ENCODE data around the gene ZNF326.

ZNF326 gene

DNA sequence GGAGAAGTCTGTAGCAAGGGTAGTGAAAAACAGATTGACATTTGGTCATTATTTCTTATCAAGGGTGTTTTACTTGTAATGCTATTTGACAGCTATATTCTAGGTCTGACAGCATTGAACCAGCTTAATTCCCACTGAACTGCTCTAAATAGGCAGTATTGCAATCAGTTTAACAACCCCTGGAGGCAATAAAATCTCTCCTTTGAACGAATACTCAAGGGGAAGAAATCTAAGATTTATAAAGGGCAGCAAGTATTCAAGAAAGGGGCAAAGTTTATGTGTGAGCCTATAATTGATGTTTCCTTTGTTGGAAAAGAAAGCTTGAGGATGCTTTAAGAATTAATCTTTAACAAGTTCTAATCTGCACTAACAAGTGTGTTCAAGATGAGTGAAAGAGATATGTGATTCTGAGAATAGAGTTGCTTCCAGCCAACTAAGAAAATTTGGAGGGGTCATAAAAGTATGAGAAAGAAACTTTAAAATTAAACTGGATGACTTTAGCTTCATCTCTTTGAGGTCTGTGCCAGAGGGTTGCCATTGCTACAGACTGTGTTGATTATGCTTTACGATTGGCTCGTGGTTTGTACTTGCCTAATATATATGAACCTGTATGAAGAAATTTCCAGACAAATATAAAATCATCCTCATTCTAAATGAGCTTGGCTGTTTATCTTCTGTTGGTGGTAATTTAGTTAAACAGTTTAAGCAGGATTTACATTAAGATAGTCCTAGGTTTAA lies 72.5 kb downstream of the ZNF326 start:
- Mint-ChIP-seq H3K27me3 (peaks cover 19% of the 10 kb centered on the region), H3K36me3 (no peaks in the 10 kb centered on the region), H3K27ac (no peak overlapping the region), H3K4me3 (no peak overlapping the region), H3K9me3 (ENCODE audit: low read depth) (no peaks in the 10 kb centered on the region), H3K4me1 (ENCODE audit: low read depth) (no peaks in the 10 kb centered on the region)

DNA sequence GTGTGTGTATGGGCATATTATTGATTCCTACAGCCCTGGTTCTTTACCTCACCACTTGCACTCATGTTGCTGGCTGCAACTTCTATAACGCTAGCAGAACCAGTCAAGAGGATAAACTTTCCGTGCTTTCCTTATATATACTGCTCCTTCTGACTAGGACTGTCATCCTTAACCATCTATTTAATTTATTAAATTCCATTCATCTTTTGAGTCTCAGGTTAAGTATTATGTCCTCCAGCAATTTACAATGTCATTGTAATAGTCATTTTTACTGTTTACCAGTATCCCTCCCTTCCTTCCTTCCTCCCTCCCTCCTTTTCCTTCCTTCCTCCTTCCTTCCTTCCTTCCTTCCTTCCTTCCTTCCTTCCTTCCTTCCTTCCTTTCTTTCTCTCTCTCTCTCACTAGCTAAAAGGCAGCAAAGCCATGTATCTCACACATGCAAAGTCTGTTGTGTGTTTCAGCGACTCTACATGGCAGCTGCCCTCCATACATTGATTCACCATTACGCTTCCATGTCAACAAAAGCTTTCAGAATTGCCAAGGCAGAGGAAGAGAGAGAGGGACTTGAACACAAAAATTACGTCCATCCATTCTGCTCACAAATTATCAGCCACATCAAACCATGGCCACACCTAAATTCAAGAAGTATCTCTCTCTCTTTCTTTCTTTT lies 73.8 kb downstream of the ZNF326 start:
- Mint-ChIP-seq H3K4me1 (ENCODE audit: low read depth) (no peaks in the 10 kb centered on the region), H3K27me3 (peaks cover 19% of the 10 kb centered on the region), H3K27ac (no peak overlapping the region), H3K9me3 (ENCODE audit: low read depth) (no peaks in the 10 kb centered on the region), H3K36me3 (no peaks in the 10 kb centered on the region), H3K4me3 (no peak overlapping the region)

GRCh38 chr1:90074137-90074536 lies 79.2 kb downstream of the ZNF326 start:
- Mint-ChIP-seq H3K36me3 (no peaks in the 10 kb centered on the region), H3K27ac (no peak overlapping the region), H3K4me1 (ENCODE audit: low read depth) (no peaks in the 10 kb centered on the region), H3K9me3 (ENCODE audit: low read depth) (no peaks in the 10 kb centered on the region), H3K27me3 (peaks cover 17% of the 10 kb centered on the region), H3K4me3 (no peak overlapping the region)

- Mint-ChIP-seq H3K27me3 (peaks cover 17% of the 10 kb centered on the region), H3K9me3 (ENCODE audit: low read depth) (no peaks in the 10 kb centered on the region), H3K4me3 (no peak overlapping the region), H3K36me3 (no peaks in the 10 kb centered on the region), H3K4me1 (ENCODE audit: low read depth) (no peaks in the 10 kb centered on the region), H3K27ac (no peak overlapping the region)
Observed at GRCh38 chr1:90074566-90074965, 79.7 kb downstream of the ZNF326 start.

DNA sequence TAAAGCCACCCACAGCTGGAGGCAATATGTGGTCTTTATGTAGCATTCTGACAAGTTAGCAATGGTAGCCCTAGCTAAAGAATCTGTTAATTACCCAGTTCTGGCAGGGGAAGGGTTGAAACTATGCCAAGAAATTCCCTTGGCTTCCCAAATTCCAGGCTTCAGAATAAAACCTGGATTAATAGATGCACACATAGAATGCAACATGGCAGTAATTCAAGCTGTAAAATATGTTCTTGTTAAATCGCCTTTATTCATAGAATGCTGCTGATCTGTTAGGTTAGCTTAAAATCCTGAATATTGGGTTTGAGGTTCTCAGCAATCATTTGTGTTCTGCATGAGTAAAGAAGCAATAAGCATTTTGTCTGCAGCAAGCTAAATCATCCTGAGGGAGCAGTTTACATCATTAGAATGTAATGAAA lies 80.1 kb downstream of the ZNF326 start:
- Mint-ChIP-seq H3K27ac (no peak overlapping the region), H3K4me1 (ENCODE audit: low read depth) (no peaks in the 10 kb centered on the region), H3K9me3 (ENCODE audit: low read depth) (no peaks in the 10 kb centered on the region), H3K27me3 (peaks cover 15% of the 10 kb centered on the region), H3K4me3 (no peak overlapping the region), H3K36me3 (no peaks in the 10 kb centered on the region)

DNA sequence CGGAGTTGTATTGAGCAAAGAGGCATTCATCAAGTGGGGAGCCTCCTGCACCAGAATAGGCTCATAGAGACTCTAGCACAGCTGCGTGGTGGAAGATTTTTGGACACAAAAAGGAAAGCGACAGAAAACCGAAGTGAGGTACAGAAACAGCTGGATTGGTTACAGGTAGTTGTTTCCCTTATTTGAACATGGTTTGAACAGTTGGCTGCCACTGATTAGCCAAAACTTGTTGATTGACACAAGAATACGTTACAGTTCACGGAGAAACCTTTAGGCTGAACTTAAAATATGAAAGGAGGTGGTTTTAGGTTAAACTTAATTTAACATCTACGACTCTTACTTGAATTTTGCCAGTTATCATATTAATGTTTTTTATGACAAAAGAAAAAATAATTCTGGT lies 89.1 kb downstream of the ZNF326 start:
- Mint-ChIP-seq H3K27me3 (peaks cover 12% of the 10 kb centered on the region), H3K4me3 (no peak overlapping the region), H3K9me3 (ENCODE audit: low read depth) (no peaks in the 10 kb centered on the region), H3K27ac (no peak overlapping the region), H3K4me1 (ENCODE audit: low read depth) (no peaks in the 10 kb centered on the region), H3K36me3 (no peaks in the 10 kb centered on the region)
